GM12892 (cell line): Measurements from ENCODE around the gene CD37.

Experiments used
- POLR2A ChIP-seq: IDR thresholded peaks from 2 replicates; pipeline ENCODE4 v1.6.1; 2011; ENCODE audit warnings: low read depth, low read length, control low read depth
- TAF1 ChIP-seq: IDR thresholded peaks from 2 replicates; pipeline ENCODE4 v1.6.1; 2011; ENCODE audit warnings: low read depth, mild to moderate bottlenecking, control low read depth, low read length, borderline replicate concordance

DNA sequence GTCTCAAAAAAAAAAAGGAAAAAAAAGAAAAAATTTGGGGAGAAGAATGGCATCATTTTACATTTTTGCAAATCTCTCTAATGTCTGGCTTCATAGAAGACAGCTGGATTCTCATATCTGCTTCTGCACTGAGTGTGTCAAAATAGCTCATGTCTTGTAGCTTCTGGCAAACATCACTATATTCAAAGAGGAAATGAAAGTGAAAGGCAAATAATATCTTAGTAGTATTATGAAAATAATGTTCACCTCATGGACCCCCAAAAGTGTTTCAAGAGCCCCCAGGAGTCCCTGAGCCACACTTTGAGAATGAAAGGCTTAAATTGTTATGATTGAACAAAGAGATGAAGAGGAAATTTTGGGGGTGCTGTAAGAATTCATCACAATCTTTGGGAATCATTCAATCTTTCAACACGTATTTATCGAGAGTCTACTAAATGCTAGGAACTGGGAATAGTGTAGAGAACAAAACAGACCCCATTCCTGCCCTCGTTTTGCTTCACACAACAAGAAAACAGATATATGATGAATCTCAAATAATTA is 9.0 kb upstream of the CD37 start:
- TF ChIP-seq TAF1 (no peak), POLR2A (no peak)
